ENCODE results near the gene CARD8. TPM values are rescaled to one million over a fixed set of nuclear protein-coding genes. Genes with fewer than 3 reads are reported as not detected.

CARD8 gene
- total RNA-seq, 2 experiments from 2014 or later, result 109 TPM

- POLR2A ChIA-PET, result no interaction called here
- H3K4me3 Mint-ChIP-seq, result peak overlapping the region; percentile 74
- CTCF ChIA-PET, result interaction anchor here (0.6 to 6.3 kb wide), 11 partner anchors 11 to 277 kb away, joined by 3 to 73 read pairs (median 5); partner anchors contain the start of gene ZNF114
These were observed 35.2 kb upstream of the CARD8 start for GRCh38 chr19:48290771-48291488.

GRCh38 chr19:48290401-48290770, 34.7 kb upstream of the CARD8 start:
- CTCF ChIA-PET, result interaction anchor here (0.6 to 6.3 kb wide), 9 partner anchors 11 to 278 kb away, joined by 3 to 73 read pairs (median 5); partner anchors contain the start of gene ZNF114
- H3K4me3 Mint-ChIP-seq, result no peak overlapping the region
- H3K36me3 Mint-ChIP-seq (ENCODE audit: low read depth), result no peaks in the 10 kb centered on the region
- H3K4me1 Mint-ChIP-seq (ENCODE audit: low read depth), result peaks cover 8% of the 10 kb centered on the region
- ATAC-seq, result no peak
- POLR2A ChIA-PET, result no interaction called here
- no peak for DNase-seq
- no peak for TF ChIP-seq CTCF (IDR thresholded peaks at IDR 0.05)
- no peaks in the 10 kb centered on the region for H3K9me3 Mint-ChIP-seq
- H3K27me3 Mint-ChIP-seq, result no peaks in the 10 kb centered on the region
- no peak overlapping the region for H3K27ac Mint-ChIP-seq
- intact Hi-C loops (cut with micrococcal nuclease), result no loop called here

More at GRCh38 chr19:48290771-48291488, 35.2 kb upstream of the CARD8 start:
- H3K9me3 Mint-ChIP-seq, result no peaks in the 10 kb centered on the region
- peak; percentile 99 for TF ChIP-seq CTCF (IDR thresholded peaks at IDR 0.05)
- intact Hi-C loops (cut with micrococcal nuclease), result no loop called here
- peak; percentile 60 for ATAC-seq
- DNase-seq, result peak; percentile 55
- no peaks in the 10 kb centered on the region for H3K36me3 Mint-ChIP-seq (ENCODE audit: low read depth)
- H3K27me3 Mint-ChIP-seq, result no peaks in the 10 kb centered on the region
- no peak overlapping the region for H3K27ac Mint-ChIP-seq
- H3K4me1 Mint-ChIP-seq (ENCODE audit: low read depth), result peaks cover 8% of the 10 kb centered on the region

- ATAC-seq (no peak), DNase-seq (no peak)
- Mint-ChIP-seq H3K4me3 (no peak overlapping the region), H3K27me3 (no peaks in the 10 kb centered on the region), H3K4me1 (ENCODE audit: low read depth) (peaks cover 8% of the 10 kb centered on the region), H3K27ac (no peak overlapping the region), H3K9me3 (peaks cover 2% of the 10 kb centered on the region), H3K36me3 (ENCODE audit: low read depth) (peaks cover 1% of the 10 kb centered on the region)
- intact Hi-C loops (cut with micrococcal nuclease), result no loop called here
- CTCF ChIA-PET, result interaction anchor here (6.3 kb wide), 1 partner anchor 20 kb away, joined by 73 read pairs; the partner anchor contains the start of gene ZNF114
- POLR2A ChIA-PET, result interaction anchor here (0.8 kb wide), 1 partner anchor 117 kb away, joined by 4 read pairs; no protein-coding TSS in a partner anchor
- TF ChIP-seq CTCF (IDR thresholded peaks at IDR 0.05), result no peak
These were observed 32.0 kb upstream of the CARD8 start for GRCh38 chr19:48287748-48288147.

- ChIA-PET CTCF (interaction anchor here (1.1 to 1.3 kb wide), 2 partner anchors 18 to 25 kb away, joined by 4 to 6 read pairs; no protein-coding TSS in a partner anchor), POLR2A (no interaction called here)
- intact Hi-C loops (cut with micrococcal nuclease), result no loop called here
- peaks cover 1% of the 10 kb centered on the region for H3K36me3 Mint-ChIP-seq (ENCODE audit: low read depth)
- ATAC-seq, result no peak
- no peaks in the 10 kb centered on the region for H3K4me1 Mint-ChIP-seq (ENCODE audit: low read depth)
- peaks cover 2% of the 10 kb centered on the region for H3K9me3 Mint-ChIP-seq
- no peak overlapping the region for H3K4me3 Mint-ChIP-seq
- H3K27ac Mint-ChIP-seq, result no peak overlapping the region
- H3K27me3 Mint-ChIP-seq, result no peaks in the 10 kb centered on the region
- no peak for DNase-seq
- TF ChIP-seq CTCF (IDR thresholded peaks at IDR 0.05), result no peak
These were observed 29.2 kb upstream of the CARD8 start for GRCh38 chr19:48284896-48285295.

- ATAC-seq (no peak), DNase-seq (no peak)
- Mint-ChIP-seq H3K9me3 (peaks cover 2% of the 10 kb centered on the region), H3K4me3 (no peak overlapping the region), H3K27me3 (no peaks in the 10 kb centered on the region), H3K36me3 (ENCODE audit: low read depth) (peaks cover 1% of the 10 kb centered on the region), H3K27ac (no peak overlapping the region), H3K4me1 (ENCODE audit: low read depth) (no peaks in the 10 kb centered on the region)
- ChIA-PET POLR2A (no interaction called here), CTCF (interaction anchor here (1.1 to 1.3 kb wide), 2 partner anchors 17 to 24 kb away, joined by 4 to 6 read pairs; no protein-coding TSS in a partner anchor)
- intact Hi-C loops (cut with micrococcal nuclease), result no loop called here
- TF ChIP-seq CTCF (IDR thresholded peaks at IDR 0.05), result no peak
These were observed 28.2 kb upstream of the CARD8 start for GRCh38 chr19:48283908-48284307.

Measured in activated CD8-positive, alpha-beta T cell treated with anti-CD3 and anti-CD28 coated beads for 36 hours (primary cell).